ENCODE results near the gene LCE1F. TPM values are rescaled to one million over a fixed set of nuclear protein-coding genes. Genes with fewer than 3 reads are reported as not detected.

The LCE1F gene
- total RNA-seq, 1 donor from 2014 or later, result not detected

- no peaks in the 10 kb centered on the region for H3K4me1 Mint-ChIP-seq (ENCODE audit: low read depth, unreplicated experiment)
- no peak overlapping the region for H3K27ac Mint-ChIP-seq (ENCODE audit: unreplicated experiment)
- H3K4me3 Mint-ChIP-seq (ENCODE audit: unreplicated experiment), result no peak overlapping the region
- H3K27me3 Mint-ChIP-seq (ENCODE audit: unreplicated experiment), result no peaks in the 10 kb centered on the region
- H3K9me3 Mint-ChIP-seq (ENCODE audit: unreplicated experiment), result no peaks in the 10 kb centered on the region
- H3K36me3 Mint-ChIP-seq (ENCODE audit: unreplicated experiment), result no peaks in the 10 kb centered on the region
- DNase-seq, result no peak
- no peak for TF ChIP-seq CTCF (IDR thresholded peaks at IDR 0.05; ENCODE audit: partially characterized antibody, unreplicated experiment)
Measured at GRCh38 chr1:152811050-152811449, 36.1 kb downstream of the LCE1F start.

- H3K9me3 Mint-ChIP-seq (ENCODE audit: unreplicated experiment), result no peaks in the 10 kb centered on the region
- H3K4me3 Mint-ChIP-seq (ENCODE audit: unreplicated experiment), result no peak within 1 kb of the TSS
- H3K36me3 Mint-ChIP-seq (ENCODE audit: unreplicated experiment), result no peaks in the 10 kb centered on the region
- no peak for TF ChIP-seq CTCF (IDR thresholded peaks at IDR 0.05; ENCODE audit: partially characterized antibody, unreplicated experiment)
- no peak within 1 kb of the TSS for H3K27ac Mint-ChIP-seq (ENCODE audit: unreplicated experiment)
- DNase-seq, result no peak
- no peaks in the 10 kb centered on the region for H3K4me1 Mint-ChIP-seq (ENCODE audit: low read depth, unreplicated experiment)
- H3K27me3 Mint-ChIP-seq (ENCODE audit: unreplicated experiment), result no peaks in the 10 kb centered on the region
Measured at GRCh38 chr1:152811671-152812070, 36.7 kb downstream of the LCE1F start, which contains the start of gene LCE1B. LCE1B (plus strand) TSS chr1:152811971; CDS start chr1:152812447, 476 bp downstream.

GRCh38 chr1:152817309-152817708, 42.4 kb downstream of the LCE1F start:
- Mint-ChIP-seq H3K36me3 (ENCODE audit: unreplicated experiment) (no peaks in the 10 kb centered on the region), H3K4me1 (ENCODE audit: low read depth, unreplicated experiment) (no peaks in the 10 kb centered on the region), H3K27me3 (ENCODE audit: unreplicated experiment) (no peaks in the 10 kb centered on the region), H3K9me3 (ENCODE audit: unreplicated experiment) (peaks cover 1% of the 10 kb centered on the region), H3K27ac (ENCODE audit: unreplicated experiment) (no peak overlapping the region), H3K4me3 (ENCODE audit: unreplicated experiment) (no peak overlapping the region)
- no peak for DNase-seq
- TF ChIP-seq CTCF (IDR thresholded peaks at IDR 0.05; ENCODE audit: partially characterized antibody, unreplicated experiment), result no peak

- no peak for DNase-seq
- Mint-ChIP-seq H3K4me1 (ENCODE audit: low read depth, unreplicated experiment) (no peaks in the 10 kb centered on the region), H3K27ac (ENCODE audit: unreplicated experiment) (no peak overlapping the region), H3K9me3 (ENCODE audit: unreplicated experiment) (peaks cover 1% of the 10 kb centered on the region), H3K27me3 (ENCODE audit: unreplicated experiment) (no peaks in the 10 kb centered on the region), H3K4me3 (ENCODE audit: unreplicated experiment) (no peak overlapping the region), H3K36me3 (ENCODE audit: unreplicated experiment) (no peaks in the 10 kb centered on the region)
- TF ChIP-seq CTCF (IDR thresholded peaks at IDR 0.05; ENCODE audit: partially characterized antibody, unreplicated experiment), result no peak
Measured at GRCh38 chr1:152823294-152823693, 48.4 kb downstream of the LCE1F start.

GRCh38 chr1:152824964-152825363, 50.0 kb downstream of the LCE1F start:
- Mint-ChIP-seq H3K36me3 (ENCODE audit: unreplicated experiment) (no peaks in the 10 kb centered on the region), H3K4me1 (ENCODE audit: low read depth, unreplicated experiment) (no peaks in the 10 kb centered on the region), H3K4me3 (ENCODE audit: unreplicated experiment) (no peak overlapping the region), H3K27me3 (ENCODE audit: unreplicated experiment) (no peaks in the 10 kb centered on the region), H3K27ac (ENCODE audit: unreplicated experiment) (no peak overlapping the region), H3K9me3 (ENCODE audit: unreplicated experiment) (peaks cover 2% of the 10 kb centered on the region)
- no peak for TF ChIP-seq CTCF (IDR thresholded peaks at IDR 0.05; ENCODE audit: partially characterized antibody, unreplicated experiment)
- DNase-seq, result no peak

Other genes starting within 250 kb of the LCE1F start
- gene LCE3E, start 208.4 kb upstream of the LCE1F start, total RNA-seq (ENCODE audit: unreplicated experiment), result not detected
- not detected for gene LCE3D, start 194.6 kb upstream of the LCE1F start, total RNA-seq (ENCODE audit: unreplicated experiment)
- gene LCE3C, start 174.9 kb upstream of the LCE1F start, total RNA-seq (ENCODE audit: unreplicated experiment), result not detected
- gene LCE3B, start 161.3 kb upstream of the LCE1F start, total RNA-seq (ENCODE audit: unreplicated experiment), result not detected
- not detected for gene LCE3A, start 152.0 kb upstream of the LCE1F start, total RNA-seq (ENCODE audit: unreplicated experiment)
- not detected for gene LCE2D, start 111.8 kb upstream of the LCE1F start, total RNA-seq (ENCODE audit: unreplicated experiment)
- gene LCE2C, start 99.9 kb upstream of the LCE1F start, total RNA-seq (ENCODE audit: unreplicated experiment), result not detected
- not detected for gene LCE2B, start 89.0 kb upstream of the LCE1F start, total RNA-seq (ENCODE audit: unreplicated experiment)
- not detected for gene LCE2A, start 76.8 kb upstream of the LCE1F start, total RNA-seq (ENCODE audit: unreplicated experiment)
- gene LCE4A, start 67.0 kb upstream of the LCE1F start, total RNA-seq (ENCODE audit: unreplicated experiment), result not detected
- not detected for gene KPRP, start 17.1 kb upstream of the LCE1F start, total RNA-seq (ENCODE audit: unreplicated experiment)
- gene LCE1E, start 11.1 kb downstream of the LCE1F start, total RNA-seq (ENCODE audit: unreplicated experiment), result not detected
- not detected for gene LCE1D, start 21.6 kb downstream of the LCE1F start, total RNA-seq (ENCODE audit: unreplicated experiment)
- gene LCE1C, start 31.5 kb downstream of the LCE1F start, total RNA-seq (ENCODE audit: unreplicated experiment), result not detected
- gene LCE1B, start 36.8 kb downstream of the LCE1F start, total RNA-seq (ENCODE audit: unreplicated experiment), result not detected
- gene LCE1A, start 52.3 kb downstream of the LCE1F start, total RNA-seq (ENCODE audit: unreplicated experiment), result not detected
- not detected for gene LCE6A, start 67.7 kb downstream of the LCE1F start, total RNA-seq (ENCODE audit: unreplicated experiment)
- gene LCE7A, start 84.9 kb downstream of the LCE1F start, total RNA-seq (ENCODE audit: unreplicated experiment), result not detected
- not detected for gene SMCP, start 103.2 kb downstream of the LCE1F start, total RNA-seq (ENCODE audit: unreplicated experiment)
- gene IVL, start 133.4 kb downstream of the LCE1F start, total RNA-seq (ENCODE audit: unreplicated experiment), result not detected
- gene SPRR5, start 172.1 kb downstream of the LCE1F start, total RNA-seq (ENCODE audit: unreplicated experiment), result not detected
- gene SPRR4, start 195.5 kb downstream of the LCE1F start, total RNA-seq (ENCODE audit: unreplicated experiment), result not detected
- gene SPRR1A, start 208.9 kb downstream of the LCE1F start, total RNA-seq (ENCODE audit: unreplicated experiment), result not detected
- not detected for gene SPRR3, start 226.6 kb downstream of the LCE1F start, total RNA-seq (ENCODE audit: unreplicated experiment)

All from glutamatergic neuron (in vitro differentiated cells).